GM19397 (cell line): Measurements from ENCODE around the gene HYI.
"Not testable (repeated sequence)": the region's sequence is repeated elsewhere in the genome, so short reads cannot be mapped to it uniquely, and the experiment has no call there.

Experiments
- ATAC-seq: cut with Tn5 transposase; IDR thresholded peaks from one replicate; pipeline ENCODE4 v1.9.1; 2021; ENCODE audit warnings: mild to moderate bottlenecking, moderate library complexity; ENCODE audit not compliant: unreplicated experiment

HYI gene

GRCh38 chr1:43432171-43432860, 21.4 kb downstream of the HYI start:
- no peak for ATAC-seq

- no peak for ATAC-seq
These were observed 22.1 kb downstream of the HYI start for GRCh38 chr1:43431676-43432075.

GRCh38 chr1:43430831-43431230, 22.9 kb downstream of the HYI start:
- ATAC-seq, result no peak

- no peak for ATAC-seq
These were observed 25.8 kb downstream of the HYI start for GRCh38 chr1:43427941-43428340.

GRCh38 chr1:43427524-43427923, 26.2 kb downstream of the HYI start:
- no peak for ATAC-seq

GRCh38 chr1:43426221-43426620, 27.5 kb downstream of the HYI start:
- no peak for ATAC-seq

- no peak for ATAC-seq
These were observed 28.7 kb downstream of the HYI start for GRCh38 chr1:43425045-43425444.

- ATAC-seq, result no peak
These were observed 29.8 kb downstream of the HYI start for GRCh38 chr1:43423672-43424550.

GRCh38 chr1:43422995-43423671, 30.6 kb downstream of the HYI start:
- ATAC-seq, result no peak

- ATAC-seq, result no peak
These were observed 31.6 kb downstream of the HYI start for GRCh38 chr1:43421976-43422750.

GRCh38 chr1:43421396-43421795, 32.3 kb downstream of the HYI start:
- no peak for ATAC-seq

- ATAC-seq, result no peak
These were observed 32.9 kb downstream of the HYI start for GRCh38 chr1:43420874-43421273.

- ATAC-seq, result no peak
These were observed 33.9 kb downstream of the HYI start for GRCh38 chr1:43419627-43420425.

GRCh38 chr1:43418858-43419257, 34.9 kb downstream of the HYI start:
- ATAC-seq, result no peak

- ATAC-seq, result no peak
These were observed 37.8 kb downstream of the HYI start for GRCh38 chr1:43415901-43416300.

GRCh38 chr1:43414634-43415223, 39.0 kb downstream of the HYI start:
- no peak for ATAC-seq

GRCh38 chr1:43413426-43413825, 40.3 kb downstream of the HYI start:
- not testable (repeated sequence) for ATAC-seq

- no peak for ATAC-seq
These were observed 43.2 kb downstream of the HYI start for GRCh38 chr1:43410571-43410970.

- ATAC-seq, result no peak
These were observed 47.9 kb downstream of the HYI start for GRCh38 chr1:43405876-43406234.
